ENCODE measurements around the gene ALG3.

DNA sequence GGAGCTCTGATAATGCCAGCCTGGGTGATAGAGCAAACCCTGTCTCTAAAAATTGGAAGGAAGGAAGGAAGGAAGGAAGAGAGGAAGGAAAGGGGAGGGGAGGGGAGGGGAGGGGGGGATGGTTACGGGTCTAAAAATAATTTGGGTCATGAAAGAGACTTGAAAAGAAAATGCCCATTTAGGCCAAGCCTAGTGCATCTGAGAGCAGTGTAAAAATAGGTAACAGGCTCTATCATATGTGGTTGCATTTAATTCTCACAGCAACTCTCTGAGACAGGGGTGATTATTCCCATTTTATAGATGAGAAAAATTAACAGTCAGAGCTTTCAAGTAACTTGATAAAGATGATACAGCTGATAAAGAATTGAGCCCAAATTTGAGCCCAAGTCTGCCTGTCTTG lies 23.5 kb upstream of the ALG3 start:
- no peak for TF ChIP-seq EZH2 (IDR thresholded peaks at IDR 0.05; ENCODE audit: low read depth)
- TF ChIP-seq, protein P1, sequence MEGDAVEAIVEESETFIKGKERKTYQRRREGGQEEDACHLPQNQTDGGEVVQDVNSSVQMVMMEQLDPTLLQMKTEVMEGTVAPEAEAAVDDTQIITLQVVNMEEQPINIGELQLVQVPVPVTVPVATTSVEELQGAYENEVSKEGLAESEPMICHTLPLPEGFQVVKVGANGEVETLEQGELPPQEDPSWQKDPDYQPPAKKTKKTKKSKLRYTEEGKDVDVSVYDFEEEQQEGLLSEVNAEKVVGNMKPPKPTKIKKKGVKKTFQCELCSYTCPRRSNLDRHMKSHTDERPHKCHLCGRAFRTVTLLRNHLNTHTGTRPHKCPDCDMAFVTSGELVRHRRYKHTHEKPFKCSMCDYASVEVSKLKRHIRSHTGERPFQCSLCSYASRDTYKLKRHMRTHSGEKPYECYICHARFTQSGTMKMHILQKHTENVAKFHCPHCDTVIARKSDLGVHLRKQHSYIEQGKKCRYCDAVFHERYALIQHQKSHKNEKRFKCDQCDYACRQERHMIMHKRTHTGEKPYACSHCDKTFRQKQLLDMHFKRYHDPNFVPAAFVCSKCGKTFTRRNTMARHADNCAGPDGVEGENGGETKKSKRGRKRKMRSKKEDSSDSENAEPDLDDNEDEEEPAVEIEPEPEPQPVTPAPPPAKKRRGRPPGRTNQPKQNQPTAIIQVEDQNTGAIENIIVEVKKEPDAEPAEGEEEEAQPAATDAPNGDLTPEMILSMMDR (conservative IDR thresholded peaks at IDR 0.05) = no peak
